Gastrocnemius medialis (tissue), 4 donors: ENCODE measurements around the gene TUBB8. TPM values are rescaled to one million over a fixed set of nuclear protein-coding genes. Genes with fewer than 3 reads are reported as not detected.
"Not testable (repeated sequence)": the region's sequence is repeated elsewhere in the genome, so short reads cannot be mapped to it uniquely, and the experiment has no call there.

Experiments
- ATAC-seq, 2 donors: fragments of 150-250 bp; one replicate each; pipeline ENCODE4 v1.9.1; 2016
- DNase-seq, 2 donors: peaks; one replicate each; pipeline ENCODE4 v3.0.0-alpha.2; 2019
- H3K27ac ChIP-seq, 4 donors: fragments of 200-600 bp; sonication (generic); 1 replicate in 1 of 4; 2 replicates in 3 of 4; pipeline ENCODE4 v1.5.1; 2016 to 2018; ENCODE audit warnings: mild to moderate bottlenecking in 2 of 4, moderate library complexity in 1 of 4
- H3K27me3 ChIP-seq, 3 donors: fragments of 200-600 bp; sonication (generic) in 2 of 3; 1 replicate in 1 of 3; 2 replicates in 2 of 3; pipeline versions ENCODE4 v1.5.1 to v1.6.0; 2016 to 2019; ENCODE audit warnings: mild to moderate bottlenecking in 1 of 3, moderate library complexity in 1 of 3
- H3K36me3 ChIP-seq, 2 donors: fragments of 200-600 bp; sonication (generic) in 1 of 2; one replicate each; pipeline ENCODE4 v1.5.1; 2017 to 2018
- H3K4me1 ChIP-seq, 2 donors: fragments of 200-600 bp; sonication (generic) in 1 of 2; one replicate each; pipeline ENCODE4 v1.5.1; 2016 to 2017; ENCODE audit warnings: mild to moderate bottlenecking in 2 of 2
- H3K4me3 ChIP-seq, 4 donors: fragments of 200-600 bp; sonication (generic) in 3 of 4; 1 replicate in 1 of 4; 2 replicates in 3 of 4; pipeline ENCODE4 v1.5.1; 2016 to 2019; ENCODE audit warnings: mild to moderate bottlenecking in 2 of 4
- H3K9me3 ChIP-seq, 3 donors: fragments of 200-600 bp; sonication (generic) in 2 of 3; 1 replicate in 1 of 3; 2 replicates in 2 of 3; pipeline ENCODE4 v1.5.1; 2016 to 2019
- in situ Hi-C, 4 donors: fragments of 200-750 bp; cut with MboI; loops; one replicate each; pipeline versions ENCODE4 v1.15.0 to v1.8.0; 2017; ENCODE audit warnings: low sequenced_read_pairs in 4 of 4
- intact Hi-C: fragments of 100-400 bp; cut with DNase I; formaldehyde crosslinking; loops from one replicate; pipeline ENCODE4 v1.15.1; 2023; ENCODE audit warnings: low total_unique reads
- total RNA-seq, 4 donors: library from RNA; depleted of rRNA; stranded (reverse); fragments of >200 nt; gene quantifications; one replicate each; pipeline versions ENCODE4 v1.1.0 to v1.2.3, GENCODE V29; 2016

The TUBB8 gene
- total RNA-seq, 4 donors from 2014 or later, result not detected

DNA sequence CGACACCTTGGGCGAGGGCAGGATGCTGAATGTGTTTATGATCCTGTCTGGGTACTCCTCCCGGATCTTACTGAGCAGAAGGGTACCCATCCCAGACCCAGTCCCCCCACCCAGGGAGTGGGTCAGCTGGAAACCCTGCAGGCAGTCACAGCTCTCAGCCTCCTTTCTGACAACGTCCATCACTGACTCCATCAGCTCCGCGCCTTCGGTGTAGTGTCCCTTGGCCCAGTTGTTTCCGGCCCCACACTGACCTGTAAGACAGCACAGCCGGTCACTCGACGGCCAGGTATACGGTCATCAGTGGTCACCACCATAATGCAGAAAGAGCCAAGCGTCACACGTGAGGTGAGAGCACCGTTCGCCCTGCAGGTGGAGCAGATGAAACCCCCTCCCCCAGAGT lies 1.2 kb downstream of the TUBB8 start:
- H3K4me1 ChIP-seq, in situ Hi-C loops, H3K9me3 ChIP-seq, H3K36me3 ChIP-seq, H3K27me3 ChIP-seq, ATAC-seq, H3K4me3 ChIP-seq, H3K27ac ChIP-seq, DNase-seq, intact Hi-C loops: not testable (repeated sequence)

DNA sequence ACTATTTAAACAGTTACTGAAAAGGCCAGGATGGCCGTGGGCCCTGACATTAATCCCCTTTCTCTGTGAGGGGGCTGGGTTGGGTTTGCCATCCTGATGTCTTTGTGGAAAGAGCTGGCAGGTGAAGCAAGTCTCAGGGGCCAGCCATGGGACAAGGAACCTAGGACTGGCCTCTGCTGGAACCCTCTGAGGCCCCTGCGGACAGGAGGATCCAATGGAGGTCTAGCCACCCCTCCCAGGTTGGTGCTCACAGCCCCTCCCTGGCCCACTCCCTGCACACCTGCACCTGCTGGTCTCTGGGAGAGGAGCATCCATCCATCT lies 35.8 kb downstream of the TUBB8 start:
- H3K4me1 ChIP-seq, in situ Hi-C loops, H3K27me3 ChIP-seq, H3K4me3 ChIP-seq, H3K9me3 ChIP-seq, H3K36me3 ChIP-seq, intact Hi-C loops, DNase-seq, ATAC-seq, H3K27ac ChIP-seq: not testable (repeated sequence)

DNA sequence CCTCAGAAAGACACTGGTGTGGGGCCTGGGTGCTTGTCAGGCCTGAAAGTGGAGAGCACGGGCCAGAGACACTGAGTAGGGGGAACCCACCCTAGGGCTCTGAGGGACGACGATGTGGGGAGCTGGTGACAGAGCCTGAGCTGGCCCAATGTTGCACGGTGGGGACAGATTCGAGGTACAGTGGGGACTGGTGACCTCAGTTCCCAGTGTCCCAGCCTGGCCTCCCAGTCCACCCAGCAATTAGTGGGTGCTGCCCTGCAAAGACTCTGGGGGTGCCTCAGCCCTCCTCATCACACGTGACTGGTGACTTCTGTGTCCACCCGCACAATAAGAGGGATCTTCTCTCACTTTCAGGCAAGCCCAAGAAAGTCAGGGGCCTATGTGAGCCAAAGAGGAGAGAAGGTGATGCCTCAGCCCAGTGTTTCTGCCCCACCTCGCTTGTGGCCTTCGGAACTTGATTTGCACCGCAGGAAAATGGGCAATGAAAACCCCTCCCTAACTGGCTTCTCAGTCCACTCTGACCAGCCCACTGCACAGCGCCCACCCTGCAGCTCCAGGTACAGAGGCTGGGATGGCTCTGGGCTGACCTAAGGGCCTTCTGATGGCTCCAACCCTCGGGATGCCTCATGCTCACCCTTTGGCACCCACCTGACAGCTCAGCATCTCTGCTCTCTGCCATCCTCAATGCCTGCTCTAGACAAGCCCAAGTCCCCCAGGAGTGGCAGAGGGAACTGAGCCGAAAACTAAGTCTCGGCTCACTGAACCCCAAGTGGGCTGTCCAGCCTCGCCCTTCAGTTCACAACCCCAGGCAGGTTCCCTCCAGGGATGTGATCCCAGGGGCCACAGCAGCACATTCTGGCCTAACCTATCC lies 36.4 kb downstream of the TUBB8 start:
- H3K27ac ChIP-seq, H3K9me3 ChIP-seq, DNase-seq, intact Hi-C loops, H3K4me3 ChIP-seq, ATAC-seq, in situ Hi-C loops, H3K4me1 ChIP-seq, H3K27me3 ChIP-seq, H3K36me3 ChIP-seq: not testable (repeated sequence)

DNA sequence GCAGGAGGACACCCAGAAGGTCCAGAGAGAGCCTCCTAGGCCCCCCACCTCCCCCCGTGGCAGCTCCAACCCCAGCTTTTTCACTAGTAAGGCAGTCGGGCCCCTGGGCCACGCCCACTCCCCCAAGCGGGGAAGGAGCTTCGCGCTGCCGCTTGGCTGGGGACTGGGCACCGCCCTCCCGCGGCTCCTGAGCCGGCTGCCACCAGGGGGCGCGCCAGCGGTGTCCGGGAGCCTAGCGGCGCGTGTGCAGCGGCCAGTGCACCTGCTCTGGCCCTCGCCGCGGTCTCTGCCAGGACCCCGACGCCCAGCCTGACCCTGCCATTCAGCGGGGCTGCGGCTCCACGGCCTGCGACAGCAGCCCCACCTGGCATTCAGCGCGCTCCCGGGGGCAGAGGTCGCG lies 37.8 kb downstream of the TUBB8 start:
- H3K27me3 ChIP-seq, intact Hi-C loops, H3K9me3 ChIP-seq, H3K27ac ChIP-seq, in situ Hi-C loops, H3K4me3 ChIP-seq, H3K36me3 ChIP-seq, ATAC-seq, H3K4me1 ChIP-seq, DNase-seq: not testable (repeated sequence)

DNA sequence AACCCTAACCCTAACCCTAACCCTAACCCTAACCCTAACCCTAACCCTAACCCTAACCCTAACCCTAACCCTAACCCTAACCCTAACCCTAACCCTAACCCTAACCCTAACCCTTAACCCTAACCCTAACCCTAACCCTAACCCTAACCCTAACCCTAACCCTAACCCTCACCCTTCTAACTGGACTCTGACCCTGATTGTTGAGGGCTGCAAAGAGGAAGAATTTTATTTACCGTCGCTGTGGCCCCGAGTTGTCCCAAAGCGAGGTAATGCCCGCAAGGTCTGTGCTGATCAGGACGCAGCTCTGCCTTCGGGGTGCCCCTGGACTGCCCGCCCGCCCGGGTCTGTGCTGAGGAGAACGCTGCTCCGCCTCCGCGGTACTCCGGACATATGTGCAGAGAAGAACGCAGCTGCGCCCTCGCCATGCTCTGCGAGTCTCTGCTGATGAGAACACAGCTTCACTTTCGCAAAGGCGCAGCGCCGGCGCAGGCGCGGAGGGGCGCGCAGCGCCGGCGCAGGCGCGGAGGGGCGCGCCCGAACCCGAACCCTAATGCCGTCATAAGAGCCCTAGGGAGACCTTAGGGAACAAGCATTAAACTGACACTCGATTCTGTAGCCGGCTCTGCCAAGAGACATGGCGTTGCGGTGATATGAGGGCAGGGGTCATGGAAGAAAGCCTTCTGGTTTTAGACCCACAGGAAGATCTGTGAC lies 38.7 kb downstream of the TUBB8 start:
- DNase-seq, result not testable (repeated sequence)

More for the DNA sequence above, 38.7 kb downstream of the TUBB8 start:
- H3K4me3 ChIP-seq, H3K9me3 ChIP-seq, intact Hi-C loops, in situ Hi-C loops, H3K27ac ChIP-seq, H3K27me3 ChIP-seq, ATAC-seq, H3K4me1 ChIP-seq, H3K36me3 ChIP-seq: not testable (repeated sequence)

Other genes starting within 250 kb of the TUBB8 start
- gene ZMYND11, start 86.2 kb upstream of the TUBB8 start, total RNA-seq, result 10 to 100 TPM; 58.3 to 78.0 (median 65.2) TPM